Endothelial cell of umbilical vein (primary cell): Measurements from ENCODE around the gene COX18. TPM values are rescaled to one million over a fixed set of nuclear protein-coding genes. Genes with fewer than 3 reads are reported as not detected.

ENCODE experiments used
- BruUV-seq: library from RNA; stranded (reverse); fragments of 400-500 nt; replicated peaks from 2 replicates; lab custom pipeline; 2021; lab: Mats Ljungman, UMichigan
- CTCF ChIA-PET: fragments of 300-600, 350-600 bp; sonication (Branson Sonifier 250); formaldehyde crosslinking; loops from one replicate; lab custom pipeline; 2021; ENCODE audit warnings: antibody characterized with exemption, inconsistent platforms; lab: Charles Lee
- POLR2A ChIA-PET: fragments of 300-600, 350-600 bp; sonication (Branson Sonifier 250); formaldehyde crosslinking; loops from one replicate; lab custom pipeline; 2021; ENCODE audit warnings: antibody characterized with exemption, inconsistent platforms; lab: Charles Lee
- DNase-seq: peaks from one replicate; pipeline ENCODE4 v3.0.0-alpha.2; 2011; ENCODE audit warnings: low read depth, low spot score
- FAIRE-seq: peaks from 2 replicates; lab custom pipeline; 2011; peaks lifted over from hg19 to GRCh38; lab: Jason Lieb, UNC
- H2AFZ ChIP-seq: 2 replicates; pipeline ENCODE4 v1.6.0; 2012; ENCODE audit warnings: low read depth, low read length, control low read depth, inconsistent platforms
- H3K27ac ChIP-seq: 2 replicates; pipeline ENCODE4 v1.5.1; 2011; ENCODE audit warnings: low read depth, mild to moderate bottlenecking, control low read depth, low read length, moderate library complexity; ENCODE audit not compliant: insufficient read depth
- H3K27me3 ChIP-seq, 2 experiments: 2 replicates each; pipeline versions ENCODE4 v1.6.0 to v1.6.1; 2011; ENCODE audit warnings: low read length in 2 of 2, mixed read lengths in 1 of 2; ENCODE audit not compliant: control insufficient read depth in 2 of 2, insufficient read depth in 2 of 2
- H3K36me3 ChIP-seq, 2 experiments: 2 replicates in 1 of 2; 3 replicates in 1 of 2; pipeline ENCODE4 v1.5.1; 2011; ENCODE audit warnings: low read length in 2 of 2, mild to moderate bottlenecking in 1 of 2, moderate library complexity in 1 of 2; ENCODE audit not compliant: control insufficient read depth in 2 of 2, insufficient read depth in 2 of 2; ENCODE audit errors: extremely low read depth in 1 of 2
- H3K4me1 ChIP-seq: 3 replicates; pipeline ENCODE4 v1.5.1; 2011; ENCODE audit warnings: mild to moderate bottlenecking, low read length; ENCODE audit not compliant: control insufficient read depth, insufficient read depth; ENCODE audit errors: extremely low read depth
- H3K4me2 ChIP-seq: 2 replicates; pipeline ENCODE4 v1.6.1; 2011; ENCODE audit warnings: low read length, control low read depth, mixed read lengths; ENCODE audit not compliant: insufficient read depth
- H3K4me3 ChIP-seq, 3 experiments: fragments of 200-600 bp in 1 of 3; sonication (generic), shearing (Covaris generic) in 1 of 3; replicated peaks in 1 of 3; 2 replicates each; pipeline ENCODE4 v1.5.1; 2011 to 2016; ENCODE audit warnings: control low read depth in 3 of 3, low read length in 3 of 3, mild to moderate bottlenecking in 2 of 3, inconsistent platforms in 1 of 3, low read depth in 1 of 3, moderate library complexity in 1 of 3; ENCODE audit not compliant: insufficient read depth in 1 of 3
- H3K79me2 ChIP-seq: 2 replicates; pipeline ENCODE4 v1.6.0; 2012; ENCODE audit warnings: low read length, inconsistent platforms; ENCODE audit not compliant: control insufficient read depth, insufficient read depth
- H3K9ac ChIP-seq: replicated peaks from 2 replicates; pipeline ENCODE3; 2011; ENCODE audit warnings: low read length, control low read depth; ENCODE audit not compliant: insufficient read depth; ENCODE audit errors: extremely low read depth
- H3K9me1 ChIP-seq: replicated peaks from 3 replicates; pipeline ENCODE4 v1.6.0; 2011; ENCODE audit warnings: mild to moderate bottlenecking, low read length; ENCODE audit not compliant: control insufficient read depth, insufficient read depth; ENCODE audit errors: extremely low read depth
- H3K9me3 ChIP-seq: replicated peaks from 2 replicates; pipeline ENCODE4 v1.5.1; 2012; ENCODE audit warnings: low read length, inconsistent platforms; ENCODE audit not compliant: control insufficient read depth, insufficient read depth
- H4K20me1 ChIP-seq: replicated peaks from 2 replicates; pipeline ENCODE3; 2011; ENCODE audit warnings: mild to moderate bottlenecking, low read length; ENCODE audit not compliant: control insufficient read depth, insufficient read depth; ENCODE audit errors: extremely low read depth
- CTCF ChIP-seq, 2 donors: IDR thresholded peaks; 1 replicate in 1 of 2; 2 replicates in 1 of 2; pipeline ENCODE4 v1.5.1; 2011; ENCODE audit warnings: low read length in 2 of 2, mild to moderate bottlenecking in 2 of 2, moderate library complexity in 2 of 2, control low read depth in 1 of 2, inconsistent platforms in 1 of 2, low read depth in 1 of 2; ENCODE audit not compliant: insufficient read depth in 1 of 2; ENCODE audit errors: extremely low read depth in 1 of 2
- EZH2 ChIP-seq: IDR thresholded peaks from 2 replicates; pipeline ENCODE4 v1.6.1; 2012; ENCODE audit warnings: borderline replicate concordance, low read depth, mild to moderate bottlenecking, moderate library complexity, low read length, inconsistent platforms; ENCODE audit not compliant: severe bottlenecking
- FOS ChIP-seq: IDR thresholded peaks from 2 replicates; pipeline ENCODE4 v1.6.1; 2011; ENCODE audit warnings: mild to moderate bottlenecking, low read length, moderate library complexity, borderline replicate concordance; ENCODE audit not compliant: insufficient read depth
- GATA2 ChIP-seq: IDR thresholded peaks from 2 replicates; pipeline ENCODE4 v1.7.0; 2011; ENCODE audit warnings: low read depth, mild to moderate bottlenecking, moderate library complexity, mixed read lengths, low read length; ENCODE audit not compliant: insufficient read length, insufficient read depth
- JUN ChIP-seq: IDR thresholded peaks from 2 replicates; pipeline ENCODE4 v1.6.1; 2011; ENCODE audit warnings: borderline replicate concordance, low read depth; ENCODE audit not compliant: insufficient read length, insufficient read depth
- MAX ChIP-seq: IDR thresholded peaks from 2 replicates; pipeline ENCODE4 v1.6.1; 2011; ENCODE audit not compliant: insufficient read depth, insufficient read length
- MYC ChIP-seq: IDR thresholded peaks from one replicate; pipeline ENCODE4 v1.6.1; 2011; ENCODE audit warnings: mild to moderate bottlenecking, low read depth, low read length
- POLR2A ChIP-seq: IDR thresholded peaks from 2 replicates; pipeline ENCODE4 v1.6.1; 2012; ENCODE audit warnings: low read depth, mild to moderate bottlenecking, control low read depth, low read length
- POLR2AphosphoS5 ChIP-seq: IDR thresholded peaks from 2 replicates; pipeline ENCODE4 v1.6.1; 2012; ENCODE audit warnings: low read depth, mild to moderate bottlenecking, control low read depth, low read length, moderate library complexity; ENCODE audit not compliant: insufficient read depth
- dilution Hi-C: fragments of 300-500 bp; cut with MboI; formaldehyde crosslinking; loops from one replicate; pipeline ENCODE4 v1.15.0; 2019; ENCODE audit warnings: low sequenced_read_pairs; ENCODE audit not compliant: extremely low pct_ligation_motif_present
- intact Hi-C: fragments of 100-400 bp; cut with micrococcal nuclease; formaldehyde crosslinking; loops from one replicate; pipeline ENCODE4 v1.10.0; 2022
- polyA plus RNA-seq, 4 experiments: library from polyadenylated mRNA; depleted of rRNA in 3 of 4; stranded (reverse) in 3 of 4; unstranded in 1 of 4; fragments of >200 nt; gene quantifications; 2 replicates each; pipeline versions ENCODE4 v1.2.1 to v1.2.3, GENCODE V29; 2011 to 2012; ENCODE audit warnings: missing spikeins in 1 of 4
- total RNA-seq: library from RNA; stranded (reverse); gene quantifications from 2 replicates; pipeline ENCODE4 v1.2.3, GENCODE V29; 2021

Gene COX18
- total and polyA plus RNA-seq, 2 donors (not counting 3 experiments of a cell fraction or from before 2014, with no cell fraction given) = 11.7 to 13.0 TPM

- Histone ChIP-seq H3K79me2 (no peaks in the 10 kb centered on the region), H3K9me1 (no peaks in the 10 kb centered on the region), H3K36me3 (no peaks in the 10 kb centered on the region), H2AFZ (no peak overlapping the region), H3K27me3 (no peaks in the 10 kb centered on the region), H3K4me1 (peaks cover 5% of the 10 kb centered on the region), H3K4me2 (no peak overlapping the region), H3K9me3 (no peaks in the 10 kb centered on the region), H3K4me3 (no peak overlapping the region), H3K27ac (no peak overlapping the region), H3K9ac (no peak overlapping the region), H4K20me1 (no peaks in the 10 kb centered on the region)
- FAIRE-seq (no peak), DNase-seq (no peak)
- CTCF ChIA-PET = interaction anchor here (0.9 kb wide), 1 partner anchor 10 kb away, joined by 3 read pairs; no protein-coding TSS in a partner anchor
- intact Hi-C loops (no loop called here), dilution Hi-C loops (no loop called here)
- no TSS peak for BruUV-seq
- POLR2A ChIA-PET = no interaction called here
- TF ChIP-seq POLR2A = no peak
- no peak for TF ChIP-seq POLR2AphosphoS5
- no peak for TF ChIP-seq GATA2
- no peak for TF ChIP-seq FOS
Observed at GRCh38 chr4:73051625-73052024, 17.9 kb downstream of the COX18 start.

- H2AFZ ChIP-seq = no peak overlapping the region
- dilution Hi-C loops = no loop called here
- no peaks in the 10 kb centered on the region for H3K79me2 ChIP-seq
- no peaks in the 10 kb centered on the region for H4K20me1 ChIP-seq
- no peaks in the 10 kb centered on the region for H3K27me3 ChIP-seq
- no peak overlapping the region for H3K27ac ChIP-seq
- no peaks in the 10 kb centered on the region for H3K9me1 ChIP-seq
- H3K4me1 ChIP-seq = no peaks in the 10 kb centered on the region
- no peaks in the 10 kb centered on the region for H3K9me3 ChIP-seq
- no TSS peak for BruUV-seq
- TF ChIP-seq GATA2 (no peak), MAX (no peak), FOS (no peak), JUN (no peak), MYC (no peak), POLR2A (no peak), CTCF (IDR thresholded peaks at IDR 0.05; ENCODE audit: extremely low read depth in 1 of 2, insufficient read depth in 1 of 2, low read depth in 1 of 2, low read length in 2 of 2) (no peak), POLR2AphosphoS5 (no peak), EZH2 (no peak)
- no peak overlapping the region for H3K9ac ChIP-seq
- FAIRE-seq (no peak), DNase-seq (no peak)
- CTCF ChIA-PET = no interaction called here
- intact Hi-C loops = no loop called here
- H3K36me3 ChIP-seq = no peaks in the 10 kb centered on the region
- no peak overlapping the region for H3K4me2 ChIP-seq
- POLR2A ChIA-PET = no interaction called here
- H3K4me3 ChIP-seq = no peak overlapping the region
Observed at GRCh38 chr4:73045879-73046278, 23.6 kb downstream of the COX18 start.
